H1 (cell line): Measurements from ENCODE around the gene RAB34. TPM values are rescaled to one million over a fixed set of nuclear protein-coding genes. Genes with fewer than 3 reads are reported as not detected.

Experiments used
- ATF2 ChIP-seq: IDR thresholded peaks from 2 replicates; pipeline ENCODE4 v1.6.1; 2012; ENCODE audit warnings: low read length, inconsistent platforms
- BRCA1 ChIP-seq: IDR thresholded peaks from 2 replicates; pipeline ENCODE4 v1.6.1; 2012; ENCODE audit warnings: low read depth, low read length, improper control_type of control experiment
- EP300 ChIP-seq, 2 experiments: IDR thresholded peaks; 1 replicate in 1 of 2; 2 replicates in 1 of 2; pipeline ENCODE4 v1.6.1; 2011 to 2012; ENCODE audit warnings: low read depth in 2 of 2, low read length in 2 of 2, mild to moderate bottlenecking in 2 of 2, borderline replicate concordance in 1 of 2, inconsistent platforms in 1 of 2, moderate library complexity in 1 of 2
- JUND ChIP-seq: IDR thresholded peaks from 2 replicates; pipeline ENCODE4 v1.6.1; 2011; ENCODE audit warnings: mild to moderate bottlenecking, improper control_type of control experiment, low read length
- POLR2AphosphoS5 ChIP-seq: IDR thresholded peaks from 2 replicates; pipeline ENCODE4 v1.6.1; 2011; ENCODE audit warnings: low read depth, low read length
- RAD21 ChIP-seq, 2 experiments: IDR thresholded peaks in 1 of 2; conservative IDR thresholded peaks in 1 of 2; 2 replicates each; pipeline ENCODE4 v1.6.1; 2011; ENCODE audit warnings: low read depth in 2 of 2, low read length in 2 of 2, improper control_type of control experiment in 1 of 2, inconsistent platforms in 1 of 2, mild to moderate bottlenecking in 1 of 2, moderate library complexity in 1 of 2
- SIN3A ChIP-seq, 2 experiments: IDR thresholded peaks in 1 of 2; conservative IDR thresholded peaks in 1 of 2; 2 replicates each; pipeline ENCODE4 v1.6.1; 2011 to 2012; ENCODE audit warnings: low read length in 2 of 2, improper control_type of control experiment in 1 of 2, low read depth in 1 of 2, mild to moderate bottlenecking in 1 of 2
- SP1 ChIP-seq: IDR thresholded peaks from 2 replicates; pipeline ENCODE4 v1.6.1; 2011; ENCODE audit warnings: low read depth, low read length
- TAF7 ChIP-seq: optimal IDR thresholded peaks from 2 replicates; pipeline ENCODE3; 2011; ENCODE audit warnings: low read depth, mild to moderate bottlenecking, inconsistent platforms, low read length, moderate library complexity, borderline replicate concordance
- TCF12 ChIP-seq: IDR thresholded peaks from 2 replicates; pipeline ENCODE4 v1.6.1; 2011; ENCODE audit warnings: low read depth, mild to moderate bottlenecking, low read length
- polyA plus RNA-seq, 7 experiments: library from polyadenylated mRNA; depleted of rRNA in 3 of 7; stranded (reverse) in 5 of 7; unstranded in 2 of 7; fragments of >200 nt in 5 of 7; fragments of 200-250 nt in 2 of 7; gene quantifications; 1 replicate in 5 of 7; 2 replicates in 1 of 7; 4 replicates in 1 of 7; pipeline versions ENCODE4 v1.2.1 to v1.2.3, GENCODE V29; 2011 to 2013; ENCODE audit warnings: missing spikeins in 2 of 7, mixed read lengths in 2 of 7
- total RNA-seq: library from RNA; stranded (reverse); fragmentation: NEBNext Ultra II Directional; extraction: Animal tissue kit (Norgen Biotek cat#: 25700); gene quantifications from 2 replicates; pipeline ENCODE4 v1.2.1, GENCODE V29; 2021

RAB34 gene
- total and polyA plus RNA-seq, 2 of the 8 experiments (the other 6 are each of a cell fraction or from before 2014, with no cell fraction given) = 237 to 305 TPM

GRCh38 chr17:28750178-28751047, 32.7 kb upstream of the RAB34 start (continued):
- TF ChIP-seq EP300 (IDR thresholded peaks at IDR 0.05; ENCODE audit: borderline replicate concordance in 1 of 2, low read depth in 2 of 2, low read length in 2 of 2) = 0 out of 3 replicates have a peak, but pooled peaks of 1 of the 2 experiments have one; percentile 5
- peak in 1 of 2 experiments; percentile 87; a peak in 2 of 4 replicates for TF ChIP-seq SIN3A (conservative IDR thresholded peaks at IDR 0.05 in 1 of 2, IDR thresholded peaks at IDR 0.05 in 1 of 2; ENCODE audit: low read depth in 1 of 2, low read length in 2 of 2)
- TF ChIP-seq RAD21 (IDR thresholded peaks at IDR 0.05 in 1 of 2, conservative IDR thresholded peaks at IDR 0.05 in 1 of 2; ENCODE audit: low read depth in 2 of 2, low read length in 2 of 2) = peak; percentile 71 to 81
- peak; percentile 68 for TF ChIP-seq JUND
- TF ChIP-seq TAF7 = peak; percentile 47
- TF ChIP-seq TCF12 = 0 out of 2 replicates have a peak, but pooled peaks have one; percentile 16
- no peak for TF ChIP-seq BRCA1
- 0 out of 2 replicates have a peak, but pooled peaks have one; percentile 68 for TF ChIP-seq ATF2
- peak; percentile 80 for TF ChIP-seq POLR2AphosphoS5
- no peak for TF ChIP-seq SP1
